ENCODE measurements around the gene FLT3.

GRCh38 chr13:28138756-28139470, 38.5 kb upstream of the FLT3 start:
- TF ChIP-seq POLR2A (IDR thresholded peaks at IDR 0.05) (peak; percentile 67), EP300 (IDR thresholded peaks at IDR 0.05) (no peak)
